K562 (cell line): ENCODE results near the gene AREL1. TPM values are rescaled to one million over a fixed set of nuclear protein-coding genes. Genes with fewer than 3 reads are reported as not detected.

Experiments
- ATAC-seq: fragments of 200-7000 bp; cut with Tn5 transposase; 3 replicates; pipeline ENCODE4 v1.9.1; 2020; ENCODE audit warnings: moderate library complexity
- BruUV-seq: library from RNA; stranded (reverse); fragments of 400-500 nt; replicated peaks from 2 replicates; lab custom pipeline; 2021; lab: Mats Ljungman, UMichigan
- CTCF ChIA-PET: fragments of 300-600 bp; formaldehyde crosslinking; extraction: SDS; loops from one replicate; lab custom pipeline; 2021; ENCODE audit warnings: low intra/inter-chr PET ratio; lab: Yijun Ruan, JAX
- POLR2A ChIA-PET: fragments of 300-600, 350-650 bp; sonication (Branson Sonifier 250); formaldehyde crosslinking; extraction: SDS; loops from one replicate; lab custom pipeline; 2021; ENCODE audit warnings: antibody characterized with exemption, inconsistent platforms; lab: Yijun Ruan, JAX
- DNase-seq, 4 experiments: peaks; one replicate each; pipeline versions ENCODE4 v3.0.0 to v3.0.0-alpha.2; 2011 to 2018; ENCODE audit warnings: low spot score in 3 of 4, mixed read lengths in 3 of 4; ENCODE audit errors: extremely low read depth in 1 of 4
- FAIRE-seq: peaks from 2 replicates; lab custom pipeline; 2011; peaks lifted over from hg19 to GRCh38; lab: Jason Lieb, UNC
- H2AFZ ChIP-seq: 2 replicates; pipeline ENCODE4 v1.6.0; 2011; ENCODE audit warnings: low read depth, low read length, control low read depth, inconsistent platforms
- H3K27ac ChIP-seq: fragments of 200-600 bp; 3 replicates; pipeline ENCODE4 v1.8.0; 2011; ENCODE audit warnings: low read depth, mild to moderate bottlenecking, control low read depth, inconsistent platforms, low read length, moderate library complexity, mixed read lengths; ENCODE audit errors: extremely low read depth
- H3K27me3 ChIP-seq, 2 experiments: fragments of 300-600 bp in 1 of 2; 2 replicates in 1 of 2; 3 replicates in 1 of 2; pipeline versions ENCODE4 v1.6.0 to v1.8.0; 2011; ENCODE audit warnings: inconsistent platforms in 2 of 2, low read length in 2 of 2, mild to moderate bottlenecking in 1 of 2, mixed read lengths in 1 of 2, moderate library complexity in 1 of 2; ENCODE audit not compliant: control insufficient read depth in 2 of 2, insufficient read depth in 2 of 2
- H3K36me3 ChIP-seq: fragments of 300-600 bp; 3 replicates; pipeline ENCODE4 v1.8.0; 2011; ENCODE audit warnings: mild to moderate bottlenecking, low read length, inconsistent platforms; ENCODE audit not compliant: control insufficient read depth, insufficient read depth
- H3K4me1 ChIP-seq, 2 experiments: fragments of 200-600 bp in 1 of 2; replicated peaks in 1 of 2; 2 replicates in 1 of 2; 3 replicates in 1 of 2; pipeline versions ENCODE4 v1.5.1 to v1.8.0; 2011; ENCODE audit warnings: inconsistent platforms in 2 of 2, low read length in 2 of 2, mild to moderate bottlenecking in 1 of 2, mixed read lengths in 1 of 2, moderate library complexity in 1 of 2; ENCODE audit not compliant: control insufficient read depth in 2 of 2, insufficient read depth in 2 of 2
- H3K4me2 ChIP-seq: 2 replicates; pipeline ENCODE4 v1.6.1; 2011; ENCODE audit warnings: low read length, control low read depth, inconsistent platforms, mixed read lengths; ENCODE audit not compliant: insufficient read depth
- H3K4me3 ChIP-seq: fragments of 200-600 bp; sonication (generic), shearing (Covaris generic); 2 replicates; pipeline ENCODE4 v1.5.1; 2016; ENCODE audit warnings: control low read depth, inconsistent platforms
- H3K79me2 ChIP-seq: fragments of 200-600 bp; 3 replicates; pipeline ENCODE4 v1.8.0; 2011; ENCODE audit warnings: low read length, inconsistent platforms; ENCODE audit not compliant: control insufficient read depth, insufficient read depth
- H3K9ac ChIP-seq, 2 experiments: 2 replicates each; pipeline versions ENCODE4 v1.6.0 to v1.6.1; 2011; ENCODE audit warnings: low read depth in 2 of 2, low read length in 2 of 2, control low read depth in 1 of 2, inconsistent platforms in 1 of 2, mild to moderate bottlenecking in 1 of 2, mixed read lengths in 1 of 2; ENCODE audit not compliant: insufficient read depth in 1 of 2
- H3K9me1 ChIP-seq: one replicate; pipeline ENCODE4 v1.6.0; 2011; ENCODE audit warnings: inconsistent platforms, mild to moderate bottlenecking, low read length, moderate library complexity; ENCODE audit not compliant: control insufficient read depth, insufficient read depth
- H3K9me3 ChIP-seq: replicated peaks from 2 replicates; pipeline ENCODE4 v1.5.1; 2011; ENCODE audit warnings: low read depth, low read length, inconsistent platforms; ENCODE audit not compliant: control insufficient read depth, insufficient read depth
- H4K20me1 ChIP-seq: replicated peaks from 2 replicates; pipeline ENCODE4 v1.6.1; 2011; ENCODE audit warnings: low read length, inconsistent platforms, mixed read lengths; ENCODE audit not compliant: control insufficient read depth, insufficient read depth
- MCM7 ChIP-seq, 2 experiments: fragments of 450-650 bp; IDR thresholded peaks; 2 replicates each; pipeline ENCODE4 v1.6.1; 2016 to 2018
- RFX7 ChIP-seq: fragments of 250-450 bp; sonication (Bioruptor Pico); IDR thresholded peaks from 2 replicates; pipeline ENCODE4 v1.5.1; 2021; ENCODE audit warnings: mild to moderate bottlenecking
- RNF219 ChIP-seq: fragments of 250-450 bp; sonication (Bioruptor Pico); IDR thresholded peaks from 2 replicates; pipeline ENCODE4 v1.5.0; 2022; ENCODE audit warnings: mild to moderate bottlenecking
- ZNF398 ChIP-seq: fragments of 250-450 bp; sonication (Bioruptor Pico); IDR thresholded peaks from 2 replicates; pipeline ENCODE4 v1.8.0; 2021; ENCODE audit warnings: moderate library complexity, mild to moderate bottlenecking, inconsistent platforms
- WGBS: fragments of 100-300 bp; shearing (Covaris generic); methylation state at CpG from one replicate; pipeline ENCODE4 v1.1.6; 2016; ENCODE audit warnings: low coverage, mixed read lengths; ENCODE audit not compliant: insufficient coverage; ENCODE audit errors: missing lambda C conversion rate; 5-methylcytosine and 5-hydroxymethylcytosine counted together
- in situ Hi-C: fragments of 300-500 bp; cut with MboI; formaldehyde crosslinking; loops from 4 replicates; pipeline ENCODE4 v1.15.0; 2018; ENCODE audit warnings: inconsistent platforms, mixed read lengths
- intact Hi-C: fragments of 100-400 bp; cut with micrococcal nuclease; formaldehyde crosslinking; loops from 2 replicates; pipeline ENCODE4 v1.14.2; 2022
- polyA plus RNA-seq, 8 experiments: library from polyadenylated mRNA; depleted of rRNA in 4 of 8; stranded (reverse) in 5 of 8; unstranded in 3 of 8; fragments of >200 nt; fragmentation: Nextera tagmentation in 2 of 8; fragmentation: Illumina TruSeq in 1 of 8; extraction: Ambion mirVana in 2 of 8; extraction: Trizol in 1 of 8; gene quantifications; 2 replicates each; pipeline versions ENCODE4 v1.2.1 to v1.2.3, GENCODE V29; 2011 to 2014; ENCODE audit warnings: inconsistent platforms in 1 of 8, missing spikeins in 1 of 8
- total RNA-seq, 7 experiments: library from RNA; depleted of rRNA in 6 of 7; stranded (reverse); fragments of >200 nt in 6 of 7; fragmentation: Illumina TruSeq in 2 of 7; extraction: Trizol in 2 of 7; gene quantifications; 2 replicates each; pipeline versions ENCODE4 v1.2.1 to v1.2.3, GENCODE V29; 2011 to 2021; ENCODE audit warnings: low replicate concordance in 1 of 7
- TF ChIP-seq, protein P1 (sequence below), 2 experiments: fragments of 450-650 bp in 1 of 2; IDR thresholded peaks; 2 replicates each; pipeline ENCODE4 v1.6.1; 2011 to 2017; ENCODE audit warnings: low read depth in 2 of 2, antibody characterized with exemption in 1 of 2, borderline replicate concordance in 1 of 2, low read length in 1 of 2, mild to moderate bottlenecking in 1 of 2, mixed read lengths in 1 of 2; ENCODE audit not compliant: control insufficient read depth in 1 of 2

The AREL1 gene
- total and polyA plus RNA-seq, 9 of the 15 experiments (the other 6 are each of a cell fraction or from before 2014, with no cell fraction given) = 6.0 to 24.8 (median 16.6) TPM

DNA sequence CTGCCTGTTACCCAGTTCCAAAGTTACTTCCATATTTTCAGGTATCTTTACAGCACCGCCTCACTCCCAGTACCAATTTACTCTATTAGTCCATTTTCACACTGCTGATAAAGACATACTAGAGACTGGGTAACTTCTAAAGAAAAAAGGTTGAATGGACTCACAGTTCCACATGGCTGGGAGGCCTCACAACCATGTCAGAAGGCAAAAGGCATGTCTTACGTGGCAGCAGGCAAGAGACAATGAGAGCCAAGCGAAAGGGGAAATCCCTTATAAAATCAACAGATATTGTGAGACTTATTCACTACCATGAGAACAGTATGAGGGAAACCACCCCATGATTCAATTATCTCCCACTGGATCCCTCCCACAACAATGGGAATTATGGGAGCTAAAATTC is 9.8 kb downstream of the AREL1 start:
- in situ Hi-C loops (no loop called here), intact Hi-C loops (no loop called here)
- Histone ChIP-seq H3K27ac (no peak overlapping the region), H3K27me3 (no peaks in the 10 kb centered on the region), H3K4me2 (no peak overlapping the region), H3K9ac (no peak overlapping the region), H3K9me3 (no peaks in the 10 kb centered on the region; the same call in 1 of the 2 replicates), H3K9me1 (no peaks in the 10 kb centered on the region), H3K4me1 (no peaks in the 10 kb centered on the region), H3K79me2 (peaks cover 37% of the 10 kb centered on the region), H4K20me1 (no peaks in the 10 kb centered on the region), H2AFZ (no peak overlapping the region), H3K36me3 (peaks cover 9% of the 10 kb centered on the region; the same call in 2 of the 3 replicates), H3K4me3 (no peak overlapping the region)
- BruUV-seq = no TSS peak
- FAIRE-seq = no peak
- no peak for TF ChIP-seq MCM7 (IDR thresholded peaks at IDR 0.05)
- no peak for TF ChIP-seq RNF219 (CRISPR knock-in tag)
- no peak for TF ChIP-seq ZNF398 (CRISPR knock-in tag)
- TF ChIP-seq, protein P1, sequence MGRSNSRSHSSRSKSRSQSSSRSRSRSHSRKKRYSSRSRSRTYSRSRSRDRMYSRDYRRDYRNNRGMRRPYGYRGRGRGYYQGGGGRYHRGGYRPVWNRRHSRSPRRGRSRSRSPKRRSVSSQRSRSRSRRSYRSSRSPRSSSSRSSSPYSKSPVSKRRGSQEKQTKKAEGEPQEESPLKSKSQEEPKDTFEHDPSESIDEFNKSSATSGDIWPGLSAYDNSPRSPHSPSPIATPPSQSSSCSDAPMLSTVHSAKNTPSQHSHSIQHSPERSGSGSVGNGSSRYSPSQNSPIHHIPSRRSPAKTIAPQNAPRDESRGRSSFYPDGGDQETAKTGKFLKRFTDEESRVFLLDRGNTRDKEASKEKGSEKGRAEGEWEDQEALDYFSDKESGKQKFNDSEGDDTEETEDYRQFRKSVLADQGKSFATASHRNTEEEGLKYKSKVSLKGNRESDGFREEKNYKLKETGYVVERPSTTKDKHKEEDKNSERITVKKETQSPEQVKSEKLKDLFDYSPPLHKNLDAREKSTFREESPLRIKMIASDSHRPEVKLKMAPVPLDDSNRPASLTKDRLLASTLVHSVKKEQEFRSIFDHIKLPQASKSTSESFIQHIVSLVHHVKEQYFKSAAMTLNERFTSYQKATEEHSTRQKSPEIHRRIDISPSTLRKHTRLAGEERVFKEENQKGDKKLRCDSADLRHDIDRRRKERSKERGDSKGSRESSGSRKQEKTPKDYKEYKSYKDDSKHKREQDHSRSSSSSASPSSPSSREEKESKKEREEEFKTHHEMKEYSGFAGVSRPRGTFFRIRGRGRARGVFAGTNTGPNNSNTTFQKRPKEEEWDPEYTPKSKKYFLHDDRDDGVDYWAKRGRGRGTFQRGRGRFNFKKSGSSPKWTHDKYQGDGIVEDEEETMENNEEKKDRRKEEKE (IDR thresholded peaks at IDR 0.05; ENCODE audit: borderline replicate concordance in 1 of 2, control insufficient read depth in 1 of 2, low read depth in 2 of 2, low read length in 1 of 2) = no peak
- no peak for TF ChIP-seq RFX7
- WGBS = 88% methylated on average over 3 of the region's 3 CpGs
- ATAC-seq = no peak
- DNase-seq = no peak
- POLR2A ChIA-PET = interaction anchor here (0.9 kb wide), 1 partner anchor 8 kb away, joined by 3 read pairs; no protein-coding TSS in a partner anchor
- CTCF ChIA-PET = no interaction called here
